T-cell (primary cell): ENCODE measurements around the gene TXNDC2. TPM values are rescaled to one million over a fixed set of nuclear protein-coding genes. Genes with fewer than 3 reads are reported as not detected.

Source experiments
- ATAC-seq, 4 experiments: fragments of 200-7000 bp in 3 of 4; fragments of 150-1000 bp in 1 of 4; cut with Tn5 transposase; replicated peaks in 1 of 4; 1 replicate in 3 of 4; 2 replicates in 1 of 4; pipeline ENCODE4 v1.10.0; 2021; ENCODE audit warnings: moderate library complexity in 3 of 4, mild to moderate bottlenecking in 2 of 4, moderate number of reproducible peaks in 1 of 4
- CTCF ChIA-PET, 2 donors: fragments of 300-600 bp; sonication (Branson Sonifier 250); formaldehyde crosslinking; loops; one replicate each; lab custom pipeline; 2022; ENCODE audit warnings: antibody characterized with exemption in 2 of 2; lab: Charles Lee
- POLR2A ChIA-PET, 2 donors: fragments of 300-600 bp; sonication (Branson Sonifier 250); formaldehyde crosslinking; loops; one replicate each; lab custom pipeline; 2022; ENCODE audit warnings: antibody characterized with exemption in 2 of 2; lab: Charles Lee
- DNase-seq, 35 experiments: peaks; one replicate each; pipeline versions ENCODE4 v3.0.0 to v3.0.0-alpha.2; 2013 to 2023
- H3K27ac ChIP-seq: one replicate; pipeline ENCODE4 v1.5.1; 2013; ENCODE audit warnings: low read length
- H3K27me3 ChIP-seq, 2 experiments: replicated peaks in 1 of 2; 1 replicate in 1 of 2; 2 replicates in 1 of 2; pipeline versions ENCODE4 v1.6.1 to v1.7.0; 2013; ENCODE audit warnings: low read length in 1 of 2, mixed read lengths in 1 of 2; ENCODE audit not compliant: control insufficient read depth in 2 of 2, insufficient read depth in 2 of 2; ENCODE audit errors: extremely low read depth in 1 of 2
- H3K36me3 ChIP-seq, 2 donors: 1 replicate in 1 of 2; 2 replicates in 1 of 2; pipeline versions ENCODE4 v1.6.1 to v1.7.0; 2013; ENCODE audit warnings: low read length in 1 of 2; ENCODE audit not compliant: control insufficient read depth in 2 of 2, insufficient read depth in 1 of 2; ENCODE audit errors: extremely low read depth in 1 of 2
- H3K4me1 ChIP-seq, 2 experiments: 1 replicate in 1 of 2; 2 replicates in 1 of 2; pipeline versions ENCODE4 v1.6.1 to v1.7.0; 2013; ENCODE audit warnings: low read length in 2 of 2, mixed read lengths in 1 of 2; ENCODE audit not compliant: insufficient read depth in 2 of 2, control insufficient read depth in 1 of 2; ENCODE audit errors: extremely low read depth in 1 of 2
- H3K4me3 ChIP-seq, 2 donors: 1 replicate in 1 of 2; 2 replicates in 1 of 2; pipeline versions ENCODE4 v1.5.1 to v1.7.0; 2013; ENCODE audit warnings: mild to moderate bottlenecking in 2 of 2, low read length in 1 of 2, moderate library complexity in 1 of 2; ENCODE audit not compliant: control insufficient read depth in 1 of 2; ENCODE audit errors: extremely low read depth in 1 of 2
- H3K9me3 ChIP-seq: 2 replicates; pipeline ENCODE4 v1.7.0; 2013
- H3K27ac Mint-ChIP-seq, 2 donors: one replicate each; pipeline ENCODE4 v1.8.0; 2020 to 2021; ENCODE audit warnings: mild to moderate bottlenecking in 2 of 2, mixed read lengths in 2 of 2
- H3K27me3 Mint-ChIP-seq, 2 donors: one replicate each; pipeline ENCODE4 v1.8.0; 2021 to 2022; ENCODE audit warnings: mixed read lengths in 2 of 2
- H3K36me3 Mint-ChIP-seq: one replicate; pipeline ENCODE4 v1.8.0; 2021; ENCODE audit warnings: mixed read lengths
- H3K4me1 Mint-ChIP-seq, 3 donors: one replicate each; pipeline ENCODE4 v1.8.0; 2020 to 2022; ENCODE audit warnings: mixed read lengths in 3 of 3, mild to moderate bottlenecking in 1 of 3
- H3K4me3 Mint-ChIP-seq, 3 donors: one replicate each; pipeline ENCODE4 v1.8.0; 2020 to 2022; ENCODE audit warnings: mild to moderate bottlenecking in 3 of 3, mixed read lengths in 3 of 3, moderate library complexity in 3 of 3
- H3K9me3 Mint-ChIP-seq, 3 donors: one replicate each; pipeline ENCODE4 v1.8.0; 2020 to 2022; ENCODE audit warnings: mixed read lengths in 3 of 3
- WGBS: methylation state at CpG from one replicate; pipeline ENCODE4 v1.1.5; 2013; ENCODE audit warnings: missing lambda C conversion rate; ENCODE audit not compliant: insufficient coverage; 5-methylcytosine and 5-hydroxymethylcytosine counted together
- total RNA-seq, 35 experiments: library from RNA in 6 of 35; stranded (reverse) in 6 of 35; fragments of 120-200 nt in 1 of 35; gene quantifications; one replicate each; pipeline versions ENCODE4 v1.2.1 to v1.2.4 and lab custom pipeline; 2013 to 2026

Gene TXNDC2
- total RNA-seq, 5 donors from 2014 or later (not counting 1 experiment from before 2014, with no cell fraction given), result not detected

DNA sequence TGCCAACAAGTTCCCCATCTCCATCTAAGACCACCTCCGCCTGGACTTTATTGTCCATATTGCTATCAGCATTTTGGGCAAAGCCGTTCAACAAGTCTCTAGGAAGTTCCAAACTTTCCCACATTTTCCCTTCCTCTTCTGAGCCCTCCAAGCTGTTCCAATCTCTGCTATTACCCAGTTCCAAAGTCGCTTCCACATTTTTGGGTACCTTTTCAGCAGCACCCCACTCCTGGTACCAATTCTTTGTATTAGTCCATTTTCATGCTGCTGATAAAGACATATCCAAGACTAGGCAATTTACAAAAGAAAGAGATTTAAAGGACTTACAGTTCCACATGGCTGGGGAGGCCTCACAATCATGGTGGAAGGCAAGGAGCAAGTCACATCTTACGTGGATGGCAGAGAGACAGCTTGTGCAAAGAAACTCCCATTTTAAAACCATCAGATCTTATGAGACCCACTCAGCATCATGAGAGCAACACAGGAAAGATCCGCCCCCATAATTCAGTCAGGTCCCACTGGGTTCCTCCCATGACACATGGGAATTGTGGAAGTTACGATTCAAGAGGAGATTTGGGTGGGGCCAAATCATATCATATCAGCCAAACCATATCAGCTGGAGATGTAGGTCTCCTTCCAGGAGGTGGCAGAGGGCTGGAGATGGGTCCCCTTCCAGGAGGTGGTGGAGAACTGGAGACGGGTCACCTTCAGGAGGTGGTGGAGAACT is 19.8 kb upstream of the TXNDC2 start:
- no peak for DNase-seq
- H3K36me3 ChIP-seq, result no peaks in the 10 kb centered on the region
- CTCF ChIA-PET, result interaction anchor here in 1 of 2 donors (0.7 to 0.9 kb wide), 2 partner anchors 89 to 106 kb away, joined by 4 to 5 read pairs; no protein-coding TSS in a partner anchor
- no peaks in the 10 kb centered on the region for H3K4me1 ChIP-seq
- no peak overlapping the region for H3K4me3 Mint-ChIP-seq
- H3K36me3 Mint-ChIP-seq, result peaks cover 7% of the 10 kb centered on the region
- peaks cover 9 to 21% (median 16%) of the 10 kb centered on the region in 3 donors for H3K9me3 Mint-ChIP-seq
- H3K27me3 Mint-ChIP-seq, result peaks cover 12 to 16% of the 10 kb centered on the region in 2 donors
- POLR2A ChIA-PET, result no interaction called here
- peaks cover 0 to 8% (median 2%) of the 10 kb centered on the region in 3 donors for H3K4me1 Mint-ChIP-seq
- no peak overlapping the region for H3K27ac ChIP-seq
- no peak for ATAC-seq
- H3K9me3 ChIP-seq, result no peaks in the 10 kb centered on the region
- 83% methylated on average over 4 of the region's 7 CpGs for WGBS
- peaks cover 0 to 2% of the 10 kb centered on the region in 2 experiments for H3K27me3 ChIP-seq
- no peak overlapping the region for H3K27ac Mint-ChIP-seq
- no peak overlapping the region for H3K4me3 ChIP-seq

DNA sequence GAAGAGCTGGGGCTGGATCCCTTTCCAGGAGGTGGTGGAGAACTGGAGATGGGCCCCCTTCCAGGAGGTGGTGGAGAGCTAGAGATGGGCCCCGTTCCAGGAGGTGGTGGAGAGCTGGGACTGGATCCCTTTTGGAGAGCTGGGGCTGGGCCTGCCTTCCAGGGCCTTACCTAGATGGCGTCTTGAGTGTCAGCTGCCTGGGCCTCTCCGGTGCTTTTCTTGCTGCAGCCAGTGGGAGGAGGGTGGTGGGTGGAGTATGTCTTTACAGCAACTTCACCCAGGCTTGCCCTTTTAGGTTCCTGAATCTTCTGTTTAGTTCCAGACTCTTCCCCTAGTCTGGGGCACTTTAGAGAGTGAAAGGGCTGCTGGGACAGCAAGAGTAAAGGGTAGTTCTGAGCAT is 19.1 kb upstream of the TXNDC2 start:
- Histone ChIP-seq H3K36me3 (no peaks in the 10 kb centered on the region), H3K27me3 (peaks cover 0 to 2% of the 10 kb centered on the region in 2 experiments), H3K9me3 (no peaks in the 10 kb centered on the region), H3K4me1 (no peaks in the 10 kb centered on the region), H3K27ac (no peak overlapping the region), H3K4me3 (no peak overlapping the region)
- Mint-ChIP-seq H3K9me3 (peaks cover 9 to 21% (median 16%) of the 10 kb centered on the region in 3 donors), H3K4me1 (peaks cover 0 to 8% (median 2%) of the 10 kb centered on the region in 3 donors), H3K27me3 (peaks cover 15 to 23% of the 10 kb centered on the region in 2 donors), H3K27ac (no peak overlapping the region), H3K36me3 (peaks cover 7% of the 10 kb centered on the region), H3K4me3 (no peak overlapping the region)
- ChIA-PET CTCF (interaction anchor here in 1 of 2 donors (0.7 to 0.9 kb wide), 2 partner anchors 90 to 105 kb away, joined by 4 to 5 read pairs; no protein-coding TSS in a partner anchor), POLR2A (no interaction called here)
- WGBS, result 60% methylated on average over 1 of the region's 3 CpGs
- ATAC-seq (no peak), DNase-seq (no peak)

DNA sequence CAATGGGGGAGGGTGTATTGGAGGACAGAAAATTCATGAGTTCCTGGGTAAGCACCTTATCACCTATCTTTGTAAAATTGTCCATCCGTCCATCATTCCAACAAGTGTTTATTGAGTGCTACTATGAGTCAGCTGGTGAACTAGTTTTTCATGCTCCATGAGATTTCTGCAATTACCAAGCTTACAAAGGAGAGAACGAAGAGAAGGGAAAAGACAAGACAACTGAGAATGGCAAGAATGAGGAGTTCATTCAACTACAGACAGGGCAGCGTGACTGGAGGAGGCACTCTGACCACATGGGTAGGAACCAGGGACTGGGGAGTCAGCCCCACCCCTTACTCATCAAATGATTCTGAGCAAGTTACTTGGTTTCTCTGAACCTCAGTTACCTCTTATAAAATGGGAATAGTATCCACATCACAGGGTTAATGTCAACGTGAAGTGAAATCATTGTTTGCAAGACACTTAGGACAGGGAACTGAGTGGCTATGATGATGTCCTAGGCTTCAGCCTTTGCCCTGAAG is 18.6 kb upstream of the TXNDC2 start:
- H3K9me3 ChIP-seq, result no peaks in the 10 kb centered on the region
- ATAC-seq, result no peak
- ChIA-PET POLR2A (no interaction called here), CTCF (interaction anchor here in 1 of 2 donors (0.7 kb wide), 1 partner anchor 105 kb away, joined by 5 read pairs; no protein-coding TSS in a partner anchor)
- Mint-ChIP-seq H3K27ac (no peak overlapping the region), H3K36me3 (peaks cover 7% of the 10 kb centered on the region), H3K4me1 (peaks cover 0 to 8% (median 2%) of the 10 kb centered on the region in 3 donors), H3K9me3 (peaks cover 9 to 21% (median 16%) of the 10 kb centered on the region in 3 donors), H3K27me3 (peaks cover 16 to 23% of the 10 kb centered on the region in 2 donors), H3K4me3 (no peak overlapping the region)
- no peak overlapping the region for H3K4me3 ChIP-seq
- H3K27me3 ChIP-seq, result peaks cover 0 to 2% of the 10 kb centered on the region in 2 experiments
- WGBS, result no CpG with 5 or more reads among the region's 4 CpGs
- H3K27ac ChIP-seq, result no peak overlapping the region
- no peaks in the 10 kb centered on the region for H3K4me1 ChIP-seq
- no peak for DNase-seq
- no peaks in the 10 kb centered on the region for H3K36me3 ChIP-seq

DNA sequence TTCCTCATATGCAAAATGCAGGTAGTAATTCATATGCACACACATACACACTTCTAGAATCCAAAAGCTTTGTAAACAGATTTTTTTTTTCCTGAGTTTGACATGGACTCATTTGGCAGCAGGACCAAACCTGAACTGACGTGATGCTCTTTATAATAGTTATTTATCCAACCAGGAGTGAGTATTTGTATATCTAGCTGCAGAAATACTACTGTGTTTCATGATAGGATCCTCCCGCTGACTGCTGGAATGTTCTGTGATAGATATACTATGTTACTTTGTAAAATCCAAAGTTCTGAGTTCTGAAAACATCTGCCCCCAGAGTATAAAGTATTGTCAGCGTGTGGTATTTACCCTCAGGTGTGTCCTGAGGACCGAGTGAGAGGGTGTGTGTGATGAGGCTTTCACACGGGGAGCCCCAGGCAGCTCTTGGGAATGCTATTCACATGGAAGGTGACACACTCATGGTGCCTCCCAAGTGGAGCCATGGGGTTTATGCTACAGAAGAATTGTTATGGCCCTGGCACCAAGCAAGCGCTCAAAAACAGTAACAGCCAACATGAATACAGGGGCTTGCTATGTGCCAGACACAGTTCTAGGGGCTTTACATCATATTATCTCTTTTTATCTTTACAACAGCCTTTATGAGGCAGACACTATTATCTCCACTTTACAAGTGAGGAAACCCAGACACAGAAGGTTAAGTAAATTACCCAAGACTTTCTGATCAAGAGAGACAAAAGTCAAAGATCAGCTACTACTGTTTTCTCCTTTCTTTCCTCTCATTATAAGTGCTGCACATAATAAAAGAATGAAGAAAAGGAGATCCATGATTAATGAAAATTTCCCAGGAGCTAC is 16.7 kb upstream of the TXNDC2 start:
- DNase-seq, result no peak
- Mint-ChIP-seq H3K9me3 (peaks cover 9 to 21% (median 16%) of the 10 kb centered on the region in 3 donors), H3K27me3 (peaks cover 18 to 32% of the 10 kb centered on the region in 2 donors), H3K4me1 (peaks cover 0 to 8% (median 2%) of the 10 kb centered on the region in 3 donors), H3K27ac (no peak overlapping the region), H3K4me3 (no peak overlapping the region), H3K36me3 (peaks cover 7% of the 10 kb centered on the region)
- H3K4me1 ChIP-seq, result no peaks in the 10 kb centered on the region
- no peak overlapping the region for H3K4me3 ChIP-seq
- no peak for ATAC-seq
- H3K9me3 ChIP-seq, result no peaks in the 10 kb centered on the region
- H3K27me3 ChIP-seq, result peaks cover 0 to 5% of the 10 kb centered on the region in 2 experiments
- POLR2A ChIA-PET, result no interaction called here
- WGBS, result 63% methylated on average over 4 of the region's 6 CpGs
- CTCF ChIA-PET, result no interaction called here
- no peaks in the 10 kb centered on the region for H3K36me3 ChIP-seq
- no peak overlapping the region for H3K27ac ChIP-seq

DNA sequence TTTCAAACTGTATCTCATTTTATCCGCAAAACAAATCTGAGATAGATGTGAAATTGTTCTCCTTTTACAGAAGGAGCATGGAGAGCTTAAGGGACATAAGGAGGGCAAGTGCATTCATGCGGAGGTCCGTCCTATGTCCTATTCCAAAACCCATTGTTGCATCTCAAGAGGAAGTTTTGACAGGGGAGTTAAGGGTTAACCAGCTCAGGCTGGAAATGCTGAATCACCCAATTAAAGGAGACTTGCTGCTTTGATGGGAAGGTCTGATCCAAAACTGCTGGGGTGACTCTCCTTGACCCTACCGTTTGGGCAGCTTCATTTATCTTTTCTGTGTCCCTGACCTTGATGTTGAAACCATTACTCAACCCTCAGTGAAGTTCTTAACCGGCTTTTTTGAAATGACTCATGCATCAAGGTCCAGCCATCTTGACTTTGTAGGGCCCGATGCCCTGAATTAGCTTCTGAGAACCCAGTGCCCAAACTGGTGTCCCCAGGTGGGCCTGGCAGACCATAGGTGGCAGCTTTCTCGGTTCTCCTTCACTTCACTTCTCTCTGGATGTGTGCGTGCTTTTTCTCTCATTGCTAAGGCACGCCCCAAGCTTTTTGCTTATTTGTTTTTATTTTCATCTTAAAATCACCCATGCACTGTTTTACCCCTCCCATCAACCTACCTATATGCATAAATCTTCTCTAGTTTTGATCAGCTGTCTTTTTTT is 15.9 kb upstream of the TXNDC2 start:
- H3K27me3 Mint-ChIP-seq, result peaks cover 19 to 32% of the 10 kb centered on the region in 2 donors
- H3K4me1 ChIP-seq, result no peaks in the 10 kb centered on the region
- no peak overlapping the region for H3K27ac Mint-ChIP-seq
- no peak overlapping the region for H3K4me3 ChIP-seq
- no peak overlapping the region for H3K4me3 Mint-ChIP-seq
- H3K4me1 Mint-ChIP-seq, result peaks cover 0 to 8% (median 2%) of the 10 kb centered on the region in 3 donors
- H3K9me3 Mint-ChIP-seq, result peaks cover 9 to 21% (median 16%) of the 10 kb centered on the region in 3 donors
- no peak for DNase-seq
- POLR2A ChIA-PET, result interaction anchor here in 1 of 2 donors (0.5 kb wide), 1 partner anchor 70 kb away, joined by 8 read pairs; no protein-coding TSS in a partner anchor
- CTCF ChIA-PET, result no interaction called here
- 35% methylated on average over 2 of the region's 9 CpGs for WGBS
- H3K27ac ChIP-seq, result no peak overlapping the region
- no peak for ATAC-seq
- no peaks in the 10 kb centered on the region for H3K36me3 ChIP-seq
- H3K27me3 ChIP-seq, result peaks cover 0 to 5% of the 10 kb centered on the region in 2 experiments
- no peaks in the 10 kb centered on the region for H3K9me3 ChIP-seq
- peaks cover 7% of the 10 kb centered on the region for H3K36me3 Mint-ChIP-seq
